HG02981 (cell line): ENCODE results near the gene CCDC192.

Source experiments
- ATAC-seq: cut with Tn5 transposase; IDR thresholded peaks from one replicate; pipeline ENCODE4 v1.9.1; 2021; ENCODE audit warnings: mild to moderate bottlenecking, moderate library complexity; ENCODE audit not compliant: unreplicated experiment

The CCDC192 gene

GRCh38 chr5:127805448-127805847, 102.3 kb downstream of the CCDC192 start:
- no peak for ATAC-seq

- ATAC-seq: no peak
These were observed 103.6 kb downstream of the CCDC192 start for GRCh38 chr5:127806776-127807175.

- ATAC-seq: no peak
These were observed 106.3 kb downstream of the CCDC192 start for GRCh38 chr5:127809533-127809932.

GRCh38 chr5:127810017-127810416, 106.8 kb downstream of the CCDC192 start:
- ATAC-seq: no peak

GRCh38 chr5:127810707-127811490, 107.7 kb downstream of the CCDC192 start:
- no peak for ATAC-seq

GRCh38 chr5:127812570-127812969, 109.4 kb downstream of the CCDC192 start:
- no peak for ATAC-seq

GRCh38 chr5:127813633-127814587, 110.7 kb downstream of the CCDC192 start:
- no peak for ATAC-seq

GRCh38 chr5:127814588-127814973, 111.4 kb downstream of the CCDC192 start:
- ATAC-seq: no peak

GRCh38 chr5:127820910-127821553, 117.8 kb downstream of the CCDC192 start:
- ATAC-seq: peak; percentile 97

- no peak for ATAC-seq
These were observed 118.7 kb downstream of the CCDC192 start for GRCh38 chr5:127821896-127822295.

GRCh38 chr5:127824126-127824525, 120.9 kb downstream of the CCDC192 start:
- no peak for ATAC-seq

- no peak for ATAC-seq
These were observed 122.8 kb downstream of the CCDC192 start for GRCh38 chr5:127826011-127826410.

- no peak for ATAC-seq
These were observed 124.3 kb downstream of the CCDC192 start for GRCh38 chr5:127827451-127827850.

GRCh38 chr5:127830157-127830556, 127.0 kb downstream of the CCDC192 start:
- ATAC-seq: no peak

GRCh38 chr5:127830829-127831598, 127.8 kb downstream of the CCDC192 start:
- ATAC-seq: no peak

GRCh38 chr5:127832067-127832466, 128.9 kb downstream of the CCDC192 start:
- no peak for ATAC-seq

GRCh38 chr5:127834094-127834531, 130.9 kb downstream of the CCDC192 start:
- ATAC-seq: peak; percentile 70

- ATAC-seq: no peak
These were observed 131.4 kb downstream of the CCDC192 start for GRCh38 chr5:127834554-127834953.

GRCh38 chr5:127838661-127839060, 135.5 kb downstream of the CCDC192 start:
- no peak for ATAC-seq

- peak; percentile 34 for ATAC-seq
These were observed 135.9 kb downstream of the CCDC192 start for GRCh38 chr5:127839072-127839471.
